ENCODE data around the gene NFIB.

DNA sequence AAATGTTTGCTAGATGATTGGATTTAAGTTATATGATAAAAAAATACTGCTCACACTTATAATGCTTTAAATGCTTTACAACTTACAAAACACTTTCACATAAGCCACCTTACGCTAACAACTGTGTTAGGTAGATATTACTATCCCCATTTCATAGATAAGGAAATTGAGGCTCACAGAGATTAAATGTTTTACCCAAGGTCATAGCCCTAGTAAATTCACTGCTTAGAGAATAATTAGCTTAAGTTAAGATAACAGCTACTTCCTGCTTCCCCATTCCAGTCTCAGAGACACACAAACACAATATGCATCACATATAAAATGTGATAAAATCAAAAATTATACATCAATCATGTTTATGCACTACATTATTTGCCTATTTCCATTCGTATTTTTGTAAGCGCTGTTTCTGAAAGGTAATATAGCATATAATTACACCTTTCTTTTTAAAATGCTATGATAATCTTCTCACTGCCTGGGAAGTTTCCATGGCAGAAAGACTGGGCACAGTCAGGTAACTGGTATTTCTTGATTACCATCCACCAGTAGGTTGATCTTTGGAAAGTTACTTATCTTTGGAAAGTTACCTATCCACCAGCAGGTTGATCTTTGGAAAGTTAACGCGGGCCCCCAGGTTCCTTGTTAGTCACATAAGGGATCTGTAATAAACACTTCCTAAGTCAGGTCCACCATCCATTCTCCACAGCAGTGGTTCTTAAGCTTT lies 101.1 kb downstream of the NFIB start:
- TF ChIP-seq, protein P1, sequence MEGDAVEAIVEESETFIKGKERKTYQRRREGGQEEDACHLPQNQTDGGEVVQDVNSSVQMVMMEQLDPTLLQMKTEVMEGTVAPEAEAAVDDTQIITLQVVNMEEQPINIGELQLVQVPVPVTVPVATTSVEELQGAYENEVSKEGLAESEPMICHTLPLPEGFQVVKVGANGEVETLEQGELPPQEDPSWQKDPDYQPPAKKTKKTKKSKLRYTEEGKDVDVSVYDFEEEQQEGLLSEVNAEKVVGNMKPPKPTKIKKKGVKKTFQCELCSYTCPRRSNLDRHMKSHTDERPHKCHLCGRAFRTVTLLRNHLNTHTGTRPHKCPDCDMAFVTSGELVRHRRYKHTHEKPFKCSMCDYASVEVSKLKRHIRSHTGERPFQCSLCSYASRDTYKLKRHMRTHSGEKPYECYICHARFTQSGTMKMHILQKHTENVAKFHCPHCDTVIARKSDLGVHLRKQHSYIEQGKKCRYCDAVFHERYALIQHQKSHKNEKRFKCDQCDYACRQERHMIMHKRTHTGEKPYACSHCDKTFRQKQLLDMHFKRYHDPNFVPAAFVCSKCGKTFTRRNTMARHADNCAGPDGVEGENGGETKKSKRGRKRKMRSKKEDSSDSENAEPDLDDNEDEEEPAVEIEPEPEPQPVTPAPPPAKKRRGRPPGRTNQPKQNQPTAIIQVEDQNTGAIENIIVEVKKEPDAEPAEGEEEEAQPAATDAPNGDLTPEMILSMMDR (IDR thresholded peaks at IDR 0.05), result no peak
- TF ChIP-seq POLR2A (IDR thresholded peaks at IDR 0.05) (no peak), EP300 (IDR thresholded peaks at IDR 0.05) (no peak)

Measured in stomach (tissue), 4 donors.